HG03064 (cell line): ENCODE results near the gene MPP2.
"Not testable (repeated sequence)": the region's sequence is repeated elsewhere in the genome, so short reads cannot be mapped to it uniquely, and the experiment has no call there.

Experiments
- ATAC-seq: cut with Tn5 transposase; IDR thresholded peaks from one replicate; pipeline ENCODE4 v1.9.1; 2021; ENCODE audit warnings: low read depth; ENCODE audit not compliant: unreplicated experiment

The MPP2 gene

DNA sequence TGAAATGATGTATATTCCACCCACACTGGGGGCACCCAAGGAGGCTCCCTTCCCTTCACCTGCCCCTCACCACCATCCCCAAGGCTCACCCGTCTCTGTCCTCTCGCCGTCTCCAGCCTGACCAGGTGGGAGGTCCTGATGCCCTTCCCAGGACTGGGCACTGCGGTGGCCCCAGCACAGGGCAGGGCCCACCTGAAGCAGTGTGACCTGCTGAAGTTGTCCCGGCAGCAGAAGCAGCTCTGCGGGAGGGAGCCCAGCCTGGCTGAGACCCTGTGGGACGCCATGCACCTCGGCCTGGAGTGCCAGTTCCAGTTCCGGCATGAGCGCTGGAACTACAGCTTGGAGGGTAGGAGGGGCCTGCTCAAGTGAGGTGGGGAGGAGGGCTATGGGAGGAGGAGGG, 25.0 kb upstream of the MPP2 start:
- no peak for ATAC-seq

- no peak for ATAC-seq
Measured at GRCh38 chr17:43931062-43931571, 23.8 kb upstream of the MPP2 start.

- no peak for ATAC-seq
Measured at GRCh38 chr17:43928609-43929008, 21.3 kb upstream of the MPP2 start.

DNA sequence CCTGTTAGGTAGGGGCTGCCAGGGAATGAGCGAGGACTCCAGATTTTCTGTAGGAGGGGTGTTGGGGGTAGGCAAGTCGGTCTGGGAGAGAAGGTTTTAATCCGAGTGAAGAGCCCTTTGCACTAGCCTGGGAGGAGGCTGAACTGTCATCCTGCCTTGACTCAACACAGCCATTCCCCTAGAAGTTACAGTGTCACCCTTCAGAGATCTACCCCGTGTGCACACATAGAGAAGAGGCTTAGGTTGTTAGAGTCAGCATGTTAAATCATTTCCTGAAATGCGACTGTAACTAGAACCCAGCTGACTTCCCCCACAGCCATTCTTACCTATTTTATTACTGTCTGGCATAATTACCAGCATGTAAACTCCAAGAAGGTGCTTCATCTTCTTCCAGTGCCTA, 20.6 kb upstream of the MPP2 start:
- ATAC-seq: not testable (repeated sequence)

DNA sequence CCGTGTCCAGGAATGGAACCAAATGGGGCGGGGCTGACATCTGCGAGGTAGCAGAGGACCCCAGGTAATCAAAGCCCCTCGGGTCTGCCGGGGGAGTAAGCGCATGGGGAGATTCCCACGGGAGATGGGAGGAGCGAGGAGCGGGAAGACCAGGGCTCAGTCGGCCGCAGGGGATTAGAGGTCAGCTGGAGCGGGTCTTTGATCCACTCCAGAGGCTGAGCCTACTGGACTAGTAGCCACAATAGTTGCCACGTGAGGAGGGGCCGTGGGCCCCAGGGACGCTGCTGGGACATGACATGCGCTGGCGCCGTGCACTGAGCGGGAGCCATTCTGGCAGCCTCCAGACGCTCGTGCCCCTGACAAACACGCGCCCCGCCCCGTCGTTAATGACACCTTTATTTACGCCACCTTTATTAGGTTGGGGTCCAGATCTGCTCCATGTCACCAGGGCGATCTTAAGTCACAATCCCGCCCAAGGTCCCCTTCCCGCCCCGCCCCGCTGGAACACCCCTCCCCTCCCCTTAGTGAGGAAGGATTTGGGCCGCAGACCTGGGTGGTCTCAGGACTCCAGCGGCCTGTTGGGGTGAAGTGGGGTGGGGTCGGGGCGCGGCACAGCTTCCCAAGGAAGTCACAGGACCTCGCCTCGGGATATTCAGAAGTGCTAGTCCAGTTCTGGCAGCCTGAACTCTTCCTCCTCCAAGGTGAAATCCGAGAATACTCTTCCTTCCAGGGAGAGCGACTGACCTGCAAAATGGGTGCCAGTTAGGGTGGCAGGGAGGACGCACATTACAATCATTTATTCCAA, 19.9 kb upstream of the MPP2 start:
- no peak for ATAC-seq

DNA sequence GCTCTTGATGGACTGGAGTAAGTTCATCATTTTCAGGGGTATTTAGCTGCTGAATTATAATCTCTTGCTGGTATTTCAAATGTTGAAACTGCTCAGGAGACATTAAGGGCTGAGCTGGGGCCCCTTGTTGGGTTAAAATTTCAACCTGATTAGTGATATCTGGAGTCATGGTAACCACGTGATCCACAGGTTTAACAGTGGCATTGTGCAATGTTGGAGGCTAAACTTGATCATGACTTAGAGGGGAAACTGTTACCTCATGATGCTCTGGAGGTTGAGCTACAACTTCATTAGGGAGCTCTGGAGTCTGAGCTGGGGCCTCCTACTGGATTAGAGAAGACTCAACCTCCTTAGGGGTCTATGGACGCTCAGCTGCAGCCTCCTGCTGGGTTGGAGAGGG, 17.2 kb upstream of the MPP2 start:
- no peak for ATAC-seq

DNA sequence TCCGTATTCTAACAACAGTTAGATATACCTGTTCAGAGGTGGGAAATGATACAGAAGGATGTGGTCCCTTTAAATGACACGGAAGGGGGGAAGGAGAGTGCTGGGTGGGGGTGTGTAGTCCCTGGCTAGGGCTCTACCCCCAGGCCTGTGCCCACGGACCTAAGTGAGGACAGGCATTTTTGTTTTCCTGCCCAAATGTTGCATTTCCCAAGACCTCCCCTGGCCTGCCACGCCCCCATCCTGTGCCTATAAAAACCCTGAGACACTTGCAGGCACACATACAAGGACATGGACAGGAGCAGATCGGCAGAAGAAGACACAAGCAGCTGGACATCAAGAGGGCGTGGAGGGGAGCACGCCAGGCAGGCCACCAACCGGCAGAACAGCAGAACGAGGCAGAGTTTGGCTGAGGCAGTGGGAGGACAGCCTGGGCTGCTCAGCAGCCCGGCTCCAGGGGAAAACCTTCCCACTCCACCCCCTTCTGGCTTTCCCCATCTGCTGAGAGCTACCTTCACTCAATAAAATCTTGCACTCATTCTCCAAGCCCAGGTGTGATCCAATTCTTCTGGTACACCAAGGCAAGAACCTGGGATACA, 13.3 kb upstream of the MPP2 start:
- ATAC-seq: no peak

- no peak for ATAC-seq
Measured at GRCh38 chr17:43918026-43918389, 10.7 kb upstream of the MPP2 start.

DNA sequence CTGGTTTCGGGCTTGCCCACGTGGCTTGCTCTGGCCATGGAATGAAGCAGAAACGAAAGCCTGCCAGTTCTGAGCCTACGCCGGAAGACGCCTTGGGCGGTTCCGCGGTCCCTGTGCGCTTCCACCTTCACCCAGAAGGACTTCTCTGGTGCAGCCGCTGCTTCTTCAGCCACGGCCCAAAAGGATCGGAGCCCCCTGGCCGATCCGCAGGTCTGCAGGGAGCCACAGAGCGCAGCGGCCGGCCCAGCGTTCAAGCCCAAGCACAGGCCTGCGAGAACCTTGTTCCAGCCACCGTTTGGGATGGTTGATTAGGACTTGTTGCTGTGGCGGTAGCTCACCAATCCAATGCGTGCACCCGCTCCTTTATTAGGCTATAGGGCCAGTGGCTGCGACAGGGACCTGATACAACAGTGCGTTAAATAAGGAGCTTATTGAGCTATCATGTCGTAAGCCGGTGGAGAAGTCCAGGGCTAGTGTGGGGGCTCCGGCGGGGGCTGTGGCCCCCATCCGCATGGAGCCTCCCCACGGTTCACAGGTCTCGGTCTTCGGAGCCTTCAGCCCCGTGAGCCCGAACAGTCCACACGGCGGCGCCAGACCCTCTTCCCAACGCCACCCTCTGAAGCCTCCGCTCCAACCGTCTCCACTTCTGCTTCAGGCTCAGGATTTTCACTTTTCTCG, 10.2 kb upstream of the MPP2 start:
- no peak for ATAC-seq

DNA sequence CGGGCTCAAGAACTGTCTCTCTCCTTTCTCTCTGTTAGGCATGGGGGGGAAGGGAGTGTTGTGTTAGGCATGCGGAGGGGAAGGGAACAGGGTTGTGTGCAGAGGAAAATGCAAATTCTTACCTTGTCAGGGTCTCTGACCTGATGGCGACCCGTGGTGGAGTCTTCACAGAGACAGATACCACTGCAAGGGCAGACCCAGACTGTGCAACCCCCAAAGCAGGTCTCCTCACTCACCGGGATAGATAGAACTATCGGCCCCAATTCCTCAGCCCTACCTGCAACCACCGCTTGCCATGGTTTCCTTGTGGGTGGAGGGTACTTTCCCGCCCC, 9.6 kb upstream of the MPP2 start:
- ATAC-seq: no peak

DNA sequence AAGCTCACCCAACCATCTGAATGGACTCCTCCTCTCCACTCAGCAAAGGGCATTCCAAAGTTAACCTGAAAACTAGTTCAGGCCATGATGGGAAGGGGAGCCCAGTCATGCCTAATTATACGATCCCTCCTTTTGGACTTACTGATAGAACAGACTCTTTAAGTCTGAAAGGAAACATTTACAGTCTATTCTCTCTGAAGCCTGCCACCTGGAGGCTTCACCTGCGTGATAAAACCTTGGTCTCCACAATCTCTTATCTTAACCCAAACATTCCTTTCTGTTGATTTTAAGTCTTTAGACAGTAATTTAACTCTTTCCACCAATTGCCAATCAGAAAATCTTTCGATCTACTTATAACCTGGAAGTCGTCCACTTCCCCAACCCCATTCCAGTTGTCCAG, 9.0 kb upstream of the MPP2 start:
- ATAC-seq: no peak

- ATAC-seq: no peak
Measured at GRCh38 chr17:43915559-43915958, 8.2 kb upstream of the MPP2 start.

DNA sequence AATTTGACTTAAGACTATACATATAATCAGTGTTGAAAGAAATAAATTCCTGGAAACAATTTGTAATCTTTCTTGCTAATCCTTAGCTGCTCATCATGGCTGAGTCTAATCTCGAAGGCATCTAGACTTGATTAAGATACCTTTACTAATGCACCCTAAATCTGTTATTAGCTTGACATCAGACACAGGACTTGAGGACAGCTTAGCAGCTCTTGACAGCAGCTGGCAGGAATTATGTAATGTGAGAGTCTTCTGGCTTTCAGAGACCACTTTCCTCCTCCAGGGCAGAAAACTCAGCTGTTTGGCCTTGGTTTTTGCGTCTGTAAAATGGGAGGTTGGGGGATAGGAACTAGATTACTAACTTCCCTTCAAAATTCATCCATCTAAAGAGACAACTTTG, 7.1 kb upstream of the MPP2 start:
- ATAC-seq: no peak

- no peak for ATAC-seq
Measured at GRCh38 chr17:43913584-43913983, 6.2 kb upstream of the MPP2 start.

GRCh38 chr17:43912635-43913304, 5.4 kb upstream of the MPP2 start:
- ATAC-seq: no peak

DNA sequence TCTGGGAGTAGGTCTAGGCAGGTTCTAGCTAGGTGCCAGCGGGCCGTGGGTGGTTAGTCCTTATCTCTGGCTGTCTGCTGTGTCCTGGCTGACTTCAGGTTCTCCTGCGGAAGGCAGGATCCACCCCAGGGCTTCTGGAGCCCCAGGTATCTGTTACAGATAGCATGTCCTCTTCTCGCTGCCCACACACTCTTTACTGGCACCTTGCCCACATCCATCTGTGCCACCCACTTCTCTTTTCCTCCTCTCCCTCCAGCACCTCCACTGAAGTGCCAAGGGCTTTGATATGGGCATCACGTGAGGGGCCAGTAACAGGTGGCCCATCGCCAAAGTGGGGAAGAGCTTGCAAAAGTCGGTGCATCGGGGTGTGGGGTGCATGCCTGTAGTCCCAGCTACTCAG, 4.6 kb upstream of the MPP2 start:
- ATAC-seq: no peak

DNA sequence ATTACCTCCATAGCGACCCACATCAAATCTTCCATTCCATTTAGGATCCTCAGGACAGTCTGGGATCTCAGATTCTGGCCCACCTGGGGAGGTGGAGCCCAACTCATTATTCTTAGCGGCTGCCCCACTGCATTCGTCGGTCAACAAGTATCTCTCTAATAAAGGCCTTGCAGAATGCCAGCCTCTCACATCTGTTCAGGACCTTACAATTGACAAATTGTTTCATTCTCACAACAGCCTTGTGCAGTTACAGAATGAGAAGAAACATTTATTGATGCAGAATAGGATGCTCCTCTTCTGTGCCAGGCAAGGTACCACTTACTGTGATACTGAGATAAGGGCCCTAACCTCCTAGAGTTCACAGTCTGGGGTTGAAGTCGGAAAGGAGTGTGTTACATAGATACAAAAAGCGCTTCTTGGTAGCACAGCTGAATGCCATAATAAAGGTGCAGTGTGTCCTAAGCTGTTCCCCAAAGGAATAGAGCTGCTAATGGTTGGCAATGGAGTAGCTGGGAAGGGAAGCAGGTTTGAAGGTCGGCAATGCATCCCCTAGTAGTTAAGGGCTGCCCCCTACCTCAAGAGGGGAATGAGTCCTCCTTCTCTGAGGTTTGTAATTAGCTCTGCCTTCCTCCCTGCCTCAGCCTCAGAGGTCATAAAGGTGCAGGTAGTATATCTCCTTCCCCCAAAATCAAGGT, 2.3 kb upstream of the MPP2 start:
- no peak for ATAC-seq

GRCh38 chr17:43907998-43908721, 824 bp upstream of the MPP2 start:
- ATAC-seq: no peak

- no peak for ATAC-seq
Measured at GRCh38 chr17:43906951-43907424, 348 bp downstream of the MPP2 start.
